Choroid plexus epithelial cell (primary cell): ENCODE results near the gene VAMP3.
A peak's percentile ranks its signal among the peaks of the same experiment; 100 is the strongest.

Source experiments
- DNase-seq: peaks from one replicate; pipeline ENCODE4 v3.0.0-alpha.2; 2010; ENCODE audit warnings: low read depth
- H3K4me3 ChIP-seq: 2 replicates; pipeline ENCODE4 v1.5.1; 2011; ENCODE audit warnings: low read depth, mild to moderate bottlenecking, control low read depth, low read length, moderate library complexity
- CTCF ChIP-seq: conservative IDR thresholded peaks from 2 replicates; pipeline ENCODE4 v1.5.1; 2011; ENCODE audit warnings: low read depth, mild to moderate bottlenecking, control low read depth, inconsistent platforms, low read length, moderate library complexity

VAMP3 gene

GRCh38 chr1:7770997-7771822 lies at the start of gene VAMP3:
VAMP3 (plus strand) TSS chr1:7771296; CDS start chr1:7771384, 88 bp downstream.
- TF ChIP-seq CTCF, result no peak
- peak; percentile 78 for DNase-seq
- H3K4me3 ChIP-seq, result peak within 1 kb of the TSS; percentile 79

GRCh38 chr1:7721940-7722669 lies 49.0 kb upstream of the VAMP3 start:
- no peak for TF ChIP-seq CTCF
- peak; percentile 20 for DNase-seq
- H3K4me3 ChIP-seq, result no peak overlapping the region

- no peak overlapping the region for H3K4me3 ChIP-seq
- no peak for TF ChIP-seq CTCF
- DNase-seq, result no peak
Measured at GRCh38 chr1:7722670-7723012, 48.5 kb upstream of the VAMP3 start.

GRCh38 chr1:7726623-7727022 lies 44.5 kb upstream of the VAMP3 start:
- no peak overlapping the region for H3K4me3 ChIP-seq
- TF ChIP-seq CTCF, result no peak
- no peak for DNase-seq

GRCh38 chr1:7727809-7728471 lies 43.2 kb upstream of the VAMP3 start:
- no peak for TF ChIP-seq CTCF
- H3K4me3 ChIP-seq, result no peak overlapping the region
- DNase-seq, result no peak

- H3K4me3 ChIP-seq, result no peak overlapping the region
- no peak for DNase-seq
- TF ChIP-seq CTCF, result no peak
Measured at GRCh38 chr1:7729761-7730160, 41.3 kb upstream of the VAMP3 start.
